ENCODE results near the gene OR10H2.

The OR10H2 gene

DNA sequence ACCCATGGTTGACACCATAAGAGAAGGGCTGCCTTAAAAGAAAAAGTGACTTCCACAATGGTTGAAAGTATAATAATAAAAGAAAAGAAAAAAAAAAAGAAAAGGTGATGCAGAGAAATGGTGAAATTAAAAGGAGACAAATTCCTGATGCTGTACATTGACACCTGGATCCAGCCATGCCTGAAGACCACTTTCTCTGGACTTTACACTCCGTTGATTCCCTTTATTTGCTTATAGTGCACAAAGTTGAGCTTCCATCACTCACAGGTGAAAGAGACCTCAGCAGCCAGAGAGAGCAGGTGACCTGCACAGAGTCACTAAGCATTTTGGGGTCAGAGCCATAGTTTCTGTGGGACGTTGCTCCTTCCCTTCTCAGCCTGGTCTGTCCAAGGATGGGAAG lies 47.4 kb downstream of the OR10H2 start:
- ChIA-PET POLR2A (no interaction called here), CTCF (interaction anchor here (0.5 kb wide), 1 partner anchor 1605 kb away, joined by 3 read pairs; no protein-coding TSS in a partner anchor)
- no peak overlapping the region for H3K4me3 ChIP-seq (ENCODE audit: low read depth, low read length)
- H3K4me1 ChIP-seq (ENCODE audit: control insufficient read depth, insufficient read depth, low read length), result no peaks in the 10 kb centered on the region
- H3K9me3 ChIP-seq (ENCODE audit: control insufficient read depth, insufficient read depth, low read depth, low read length), result no peaks in the 10 kb centered on the region
- no peak overlapping the region for H3K27ac ChIP-seq (ENCODE audit: extremely low read depth, low read depth, low read length)
- TF ChIP-seq ZNF792 (tag by site-specific recombination; IDR thresholded peaks at IDR 0.05), result no peak
- no peak for TF ChIP-seq ZNF473 (tag by site-specific recombination; IDR thresholded peaks at IDR 0.05)
- no peak for TF ChIP-seq ZSCAN16 (tag by site-specific recombination; IDR thresholded peaks at IDR 0.05)
- TF ChIP-seq, protein P1, sequence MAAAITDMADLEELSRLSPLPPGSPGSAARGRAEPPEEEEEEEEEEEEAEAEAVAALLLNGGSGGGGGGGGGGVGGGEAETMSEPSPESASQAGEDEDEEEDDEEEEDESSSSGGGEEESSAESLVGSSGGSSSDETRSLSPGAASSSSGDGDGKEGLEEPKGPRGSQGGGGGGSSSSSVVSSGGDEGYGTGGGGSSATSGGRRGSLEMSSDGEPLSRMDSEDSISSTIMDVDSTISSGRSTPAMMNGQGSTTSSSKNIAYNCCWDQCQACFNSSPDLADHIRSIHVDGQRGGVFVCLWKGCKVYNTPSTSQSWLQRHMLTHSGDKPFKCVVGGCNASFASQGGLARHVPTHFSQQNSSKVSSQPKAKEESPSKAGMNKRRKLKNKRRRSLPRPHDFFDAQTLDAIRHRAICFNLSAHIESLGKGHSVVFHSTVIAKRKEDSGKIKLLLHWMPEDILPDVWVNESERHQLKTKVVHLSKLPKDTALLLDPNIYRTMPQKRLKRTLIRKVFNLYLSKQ (tag by site-specific recombination; IDR thresholded peaks at IDR 0.05; ENCODE audit: borderline replicate concordance), result no peak
- TF ChIP-seq ZNF138 (tag by site-specific recombination; IDR thresholded peaks at IDR 0.05; ENCODE audit: borderline replicate concordance), result no peak
- no peak for TF ChIP-seq KLF9 (tag by site-specific recombination; IDR thresholded peaks at IDR 0.05; ENCODE audit: low read depth)
- TF ChIP-seq, protein P2, sequence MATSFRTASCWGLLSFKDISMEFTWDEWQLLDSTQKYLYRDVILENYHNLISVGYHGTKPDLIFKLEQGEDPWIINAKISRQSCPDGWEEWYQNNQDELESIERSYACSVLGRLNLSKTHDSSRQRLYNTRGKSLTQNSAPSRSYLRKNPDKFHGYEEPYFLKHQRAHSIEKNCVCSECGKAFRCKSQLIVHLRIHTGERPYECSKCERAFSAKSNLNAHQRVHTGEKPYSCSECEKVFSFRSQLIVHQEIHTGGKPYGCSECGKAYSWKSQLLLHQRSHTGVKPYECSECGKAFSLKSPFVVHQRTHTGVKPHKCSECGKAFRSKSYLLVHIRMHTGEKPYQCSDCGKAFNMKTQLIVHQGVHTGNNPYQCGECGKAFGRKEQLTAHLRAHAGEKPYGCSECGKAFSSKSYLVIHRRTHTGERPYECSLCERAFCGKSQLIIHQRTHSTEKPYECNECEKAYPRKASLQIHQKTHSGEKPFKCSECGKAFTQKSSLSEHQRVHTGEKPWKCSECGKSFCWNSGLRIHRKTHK (tag by site-specific recombination; IDR thresholded peaks at IDR 0.05), result no peak
- TF ChIP-seq HOXA7 (CRISPR knock-in tag; IDR thresholded peaks at IDR 0.05; ENCODE audit: borderline replicate concordance), result no peak
- TF ChIP-seq ZFP69B (tag by site-specific recombination; IDR thresholded peaks at IDR 0.05), result no peak
- no peak for TF ChIP-seq YY1 (tag by site-specific recombination; IDR thresholded peaks at IDR 0.05)
- no peak for TF ChIP-seq ZNF560 (tag by site-specific recombination; IDR thresholded peaks at IDR 0.05; ENCODE audit: borderline replicate concordance)
- TF ChIP-seq TCF7L2 (IDR thresholded peaks at IDR 0.05; ENCODE audit: borderline replicate concordance, low read depth, low read length), result no peak
- TF ChIP-seq, protein P3, sequence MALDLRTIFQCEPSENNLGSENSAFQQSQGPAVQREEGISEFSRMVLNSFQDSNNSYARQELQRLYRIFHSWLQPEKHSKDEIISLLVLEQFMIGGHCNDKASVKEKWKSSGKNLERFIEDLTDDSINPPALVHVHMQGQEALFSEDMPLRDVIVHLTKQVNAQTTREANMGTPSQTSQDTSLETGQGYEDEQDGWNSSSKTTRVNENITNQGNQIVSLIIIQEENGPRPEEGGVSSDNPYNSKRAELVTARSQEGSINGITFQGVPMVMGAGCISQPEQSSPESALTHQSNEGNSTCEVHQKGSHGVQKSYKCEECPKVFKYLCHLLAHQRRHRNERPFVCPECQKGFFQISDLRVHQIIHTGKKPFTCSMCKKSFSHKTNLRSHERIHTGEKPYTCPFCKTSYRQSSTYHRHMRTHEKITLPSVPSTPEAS (tag by site-specific recombination; IDR thresholded peaks at IDR 0.05), result no peak
- no peak for TF ChIP-seq ZBTB17 (tag by site-specific recombination; IDR thresholded peaks at IDR 0.05)
- TF ChIP-seq ZNF221 (tag by site-specific recombination; IDR thresholded peaks at IDR 0.05; ENCODE audit: borderline replicate concordance), result no peak
- no peak for TF ChIP-seq ZFP3 (tag by site-specific recombination; IDR thresholded peaks at IDR 0.05; ENCODE audit: low read depth)
- TF ChIP-seq ZNF311 (tag by site-specific recombination; IDR thresholded peaks at IDR 0.05; ENCODE audit: borderline replicate concordance), result no peak
- TF ChIP-seq, protein P4, sequence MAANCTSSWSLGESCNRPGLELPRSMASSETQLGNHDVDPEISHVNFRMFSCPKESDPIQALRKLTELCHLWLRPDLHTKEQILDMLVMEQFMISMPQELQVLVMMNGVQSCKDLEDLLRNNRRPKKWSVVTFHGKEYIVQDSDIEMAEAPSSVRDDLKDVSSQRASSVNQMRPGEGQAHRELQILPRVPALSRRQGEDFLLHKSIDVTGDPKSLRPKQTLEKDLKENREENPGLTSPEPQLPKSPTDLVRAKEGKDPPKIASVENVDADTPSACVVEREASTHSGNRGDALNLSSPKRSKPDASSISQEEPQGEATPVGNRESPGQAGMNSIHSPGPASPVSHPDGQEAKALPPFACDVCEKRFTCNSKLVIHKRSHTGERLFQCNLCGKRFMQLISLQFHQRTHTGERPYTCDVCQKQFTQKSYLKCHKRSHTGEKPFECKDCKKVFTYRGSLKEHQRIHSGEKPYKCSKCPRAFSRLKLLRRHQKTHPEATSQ (tag by site-specific recombination; IDR thresholded peaks at IDR 0.05), result no peak
- TF ChIP-seq ZNF274 (IDR thresholded peaks at IDR 0.05; ENCODE audit: low read length), result no peak
- TF ChIP-seq ZNF274 (tag by site-specific recombination; IDR thresholded peaks at IDR 0.05; ENCODE audit: borderline replicate concordance), result no peak
- TF ChIP-seq ZNF112 (tag by site-specific recombination; IDR thresholded peaks at IDR 0.05), result no peak
- H3K36me3 ChIP-seq (ENCODE audit: control insufficient read depth in 2 of 2, insufficient read depth in 1 of 2, low read length in 2 of 2), result no peaks in the 10 kb centered on the region

DNA sequence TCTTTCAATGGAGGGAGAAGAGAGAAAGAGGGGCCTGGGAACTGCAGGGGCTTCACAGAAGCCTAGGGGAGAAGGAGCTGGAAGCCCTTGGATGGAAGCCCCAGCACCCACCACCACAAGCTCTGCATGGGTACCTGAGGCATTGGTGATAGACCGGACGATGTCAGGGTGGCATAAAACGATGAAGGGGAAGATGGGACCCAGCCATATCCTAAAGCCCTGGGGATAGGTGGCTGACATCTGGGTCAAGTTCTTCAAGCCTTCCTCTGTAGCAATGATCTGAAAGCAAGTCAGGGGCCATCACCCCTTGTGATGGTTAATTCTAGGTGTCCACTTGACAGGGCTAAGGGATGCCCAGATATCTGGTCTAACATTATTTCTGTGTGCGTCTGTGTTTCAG lies 48.4 kb downstream of the OR10H2 start:
- H3K4me1 ChIP-seq (ENCODE audit: control insufficient read depth, insufficient read depth, low read length), result no peaks in the 10 kb centered on the region
- no peaks in the 10 kb centered on the region for H3K36me3 ChIP-seq (ENCODE audit: control insufficient read depth in 2 of 2, insufficient read depth in 1 of 2, low read length in 2 of 2)
- no peak overlapping the region for H3K4me3 ChIP-seq (ENCODE audit: low read depth, low read length)
- H3K27ac ChIP-seq (ENCODE audit: extremely low read depth, low read depth, low read length), result no peak overlapping the region
- POLR2A ChIA-PET, result no interaction called here
- H3K9me3 ChIP-seq (ENCODE audit: control insufficient read depth, insufficient read depth, low read depth, low read length), result no peaks in the 10 kb centered on the region
- CTCF ChIA-PET, result no interaction called here
- TF ChIP-seq ZBTB17 (tag by site-specific recombination; IDR thresholded peaks at IDR 0.05) (no peak), GFI1B (tag by site-specific recombination; IDR thresholded peaks at IDR 0.05) (no peak), ZNF747 (tag by site-specific recombination; IDR thresholded peaks at IDR 0.05) (no peak), HOXD13 (CRISPR knock-in tag; IDR thresholded peaks at IDR 0.05; ENCODE audit: borderline replicate concordance) (no peak), ZNF157 (tag by site-specific recombination; IDR thresholded peaks at IDR 0.05) (no peak), ZNF335 (tag by site-specific recombination; conservative IDR thresholded peaks at IDR 0.05) (no peak), ZNF670 (tag by site-specific recombination; IDR thresholded peaks at IDR 0.05; ENCODE audit: low read depth) (no peak), ZNF138 (tag by site-specific recombination; IDR thresholded peaks at IDR 0.05; ENCODE audit: borderline replicate concordance) (no peak), ZNF48 (tag by site-specific recombination; IDR thresholded peaks at IDR 0.05) (no peak), ZNF426 (tag by site-specific recombination; IDR thresholded peaks at IDR 0.05) (no peak), SP2 (tag by site-specific recombination; IDR thresholded peaks at IDR 0.05) (no peak), ZNF404 (tag by site-specific recombination; IDR thresholded peaks at IDR 0.05) (no peak), ZNF423 (tag by site-specific recombination; IDR thresholded peaks at IDR 0.05) (no peak), ZNF791 (tag by site-specific recombination; IDR thresholded peaks at IDR 0.05) (no peak), ZNF248 (tag by site-specific recombination; IDR thresholded peaks at IDR 0.05) (no peak)
